ENCODE measurements around the gene PERM1. TPM values are rescaled to one million over a fixed set of nuclear protein-coding genes. Genes with fewer than 3 reads are reported as not detected.
"Not testable (repeated sequence)": the region's sequence is repeated elsewhere in the genome, so short reads cannot be mapped to it uniquely, and the experiment has no call there.

Gene PERM1
- total and polyA plus RNA-seq, 2 of the 8 experiments (the other 6 are each of a cell fraction or from before 2014, with no cell fraction given) = not detected

DNA sequence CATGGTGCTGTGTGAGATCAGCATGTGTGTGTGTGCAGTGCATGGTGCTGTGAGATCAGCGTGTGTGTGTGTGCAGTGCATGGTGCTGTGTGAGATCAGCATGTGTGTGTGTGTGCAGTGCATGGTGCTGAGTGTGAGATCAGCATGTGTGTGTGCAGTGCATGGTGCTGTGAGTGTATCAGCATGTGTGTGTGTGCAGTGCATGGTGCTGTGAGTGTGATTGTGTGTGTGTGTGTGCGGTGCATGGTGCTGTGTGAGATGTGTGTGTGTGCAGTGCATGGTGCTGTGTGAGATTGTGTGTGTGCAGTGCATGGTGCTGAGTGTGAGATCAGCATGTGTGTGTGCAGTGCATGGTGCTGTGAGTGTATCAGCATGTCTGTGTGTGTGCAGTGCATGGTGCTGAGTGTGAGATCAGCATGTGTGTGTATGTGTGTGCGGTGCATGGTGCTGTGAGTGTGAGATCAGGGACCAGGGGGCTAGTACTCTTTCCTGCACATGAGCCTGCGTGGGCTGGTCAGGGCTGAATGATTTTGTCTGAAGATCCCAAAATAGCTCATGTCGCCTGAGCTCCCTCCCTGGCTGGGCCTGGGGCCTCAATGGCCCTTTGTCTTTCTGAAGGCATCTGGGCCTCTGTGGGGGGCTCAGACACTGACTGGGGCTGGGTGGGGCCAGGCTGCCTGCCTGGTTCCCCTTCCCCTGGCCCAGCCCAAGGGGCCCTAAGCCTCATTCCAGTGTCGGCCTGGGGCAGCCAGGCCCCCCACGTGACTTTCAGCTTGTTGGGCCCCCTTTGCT, 49.2 kb upstream of the PERM1 start:
- TF ChIP-seq USF2 (IDR thresholded peaks at IDR 0.05; ENCODE audit: low read length) = 0 out of 2 replicates have a peak, but pooled peaks have one; percentile 17
- Histone ChIP-seq H3K27me3 (replicated peaks in 1 of 4; ENCODE audit: control insufficient read depth in 3 of 4, extremely low read depth in 1 of 4, insufficient read depth in 3 of 4, low read length in 3 of 4) (peaks cover 0 to 16% (median 13%) of the 10 kb centered on the region in 4 experiments; a peak in 5 of 7 replicates), H3K18ac (ENCODE audit: extremely low read depth, low read length) (peak overlapping the region; percentile 75), H4K20me1 (replicated peaks in 1 of 2; ENCODE audit: control insufficient read depth in 1 of 2, insufficient read depth in 2 of 2, low read length in 2 of 2) (peaks cover 14 to 43% of the 10 kb centered on the region in 2 experiments), H2BK12ac (ENCODE audit: low read depth, low read length) (peak overlapping the region; percentile 96; the same call in 1 of the 2 replicates), H3K23ac (ENCODE audit: insufficient read length) (peak overlapping the region; percentile 52), H3K36me3 (ENCODE audit: control insufficient read depth in 2 of 4, insufficient read depth in 4 of 4, low read length in 3 of 4) (peaks cover 0 to 14% (median 3%) of the 10 kb centered on the region in 4 experiments; a peak in 2 of 8 replicates), H2BK5ac (ENCODE audit: low read depth, low read length) (peak overlapping the region; percentile 61; the same call in 1 of the 2 replicates), H3K9ac (replicated peaks in 1 of 4; ENCODE audit: extremely low read depth in 1 of 4, low read depth in 3 of 4, low read length in 3 of 4) (peak overlapping the region in 1 of 4 experiments; percentile 57; a peak in 2 of 7 replicates), H2BK15ac (ENCODE audit: low read length) (peak overlapping the region; percentile 46; the same call in 1 of the 2 replicates), H2BK20ac (ENCODE audit: low read length) (peak overlapping the region; percentile 94), H3K4me2 (ENCODE audit: insufficient read depth in 1 of 2, low read depth in 2 of 2, low read length in 2 of 2) (peak overlapping the region; percentile 21 to 61; a peak in 3 of 4 replicates), H3K4me1 (replicated peaks in 1 of 4; ENCODE audit: control insufficient read depth in 3 of 4, insufficient read depth in 4 of 4, low read length in 3 of 4) (peaks cover 0 to 35% (median 14%) of the 10 kb centered on the region in 4 experiments; a peak in 6 of 7 replicates), H2AK5ac (ENCODE audit: low read depth, low read length) (peak overlapping the region; percentile 100), H4K5ac (ENCODE audit: insufficient read length, low read depth, low read length) (peak overlapping the region; percentile 76), H4K91ac (replicated peaks; ENCODE audit: insufficient read length, low read length) (peak overlapping the region; percentile 96), H3K4ac (replicated peaks; ENCODE audit: insufficient read length, low read depth, low read length) (peak overlapping the region; percentile 94)
- H3K23me2 ChIP-seq (ENCODE audit: low read depth, low read length); H2AFZ ChIP-seq (ENCODE audit: low read length); FAIRE-seq; H3K9me3 ChIP-seq (ENCODE audit: insufficient read depth in 2 of 2, low read depth in 1 of 2, low read length in 1 of 2); H3K4me3 ChIP-seq (ENCODE audit: extremely low read depth in 1 of 4, insufficient read depth in 2 of 4, low read depth in 3 of 4, low read length in 4 of 4); H3K79me2 ChIP-seq (ENCODE audit: control insufficient read depth in 1 of 2, insufficient read depth in 2 of 2, low read length in 2 of 2); H3K14ac ChIP-seq (ENCODE audit: insufficient read length); H3K27ac ChIP-seq (ENCODE audit: low read depth, low read length); H4K8ac ChIP-seq (ENCODE audit: extremely low read depth, insufficient read depth, low read length); H3K79me1 ChIP-seq (ENCODE audit: low read depth, low read length); DNase-seq (ENCODE audit: low read depth in 1 of 2, low spot score in 2 of 2); H3K56ac ChIP-seq (replicated peaks; ENCODE audit: insufficient read length, low read depth, low read length); H2BK120ac ChIP-seq (replicated peaks; ENCODE audit: low read depth, low read length): not testable (repeated sequence)
- ChIA-PET CTCF (ENCODE audit: partially characterized antibody) (interaction anchor here (0.8 to 4.5 kb wide), 10 partner anchors 15 to 371 kb away, joined by 3 to 60 read pairs (median 4); partner anchors contain the start of genes ISG15, PERM1 and RNF223), POLR2A (ENCODE audit: partially characterized antibody) (interaction anchor here (0.6 to 10.9 kb wide), 18 partner anchors 9 to 474 kb away, joined by 3 to 245 read pairs (median 4); partner anchors contain the start of genes AGRN, HES4 and ISG15)
- WGBS, 2 experiments (ENCODE audit: extremely low coverage in 1 of 2, insufficient coverage in 1 of 2, insufficient read length in 1 of 2, insufficient replicate concordance in 2 of 2, low coverage in 1 of 2, low lambda C conversion rate in 2 of 2, missing lambda C conversion rate in 1 of 2) = 71% methylated on average over 5 of the region's 7 CpGs; no CpG with 5 or more reads in 1 of the 2 experiments
